ENCODE measurements around the gene NUP98.

DNA sequence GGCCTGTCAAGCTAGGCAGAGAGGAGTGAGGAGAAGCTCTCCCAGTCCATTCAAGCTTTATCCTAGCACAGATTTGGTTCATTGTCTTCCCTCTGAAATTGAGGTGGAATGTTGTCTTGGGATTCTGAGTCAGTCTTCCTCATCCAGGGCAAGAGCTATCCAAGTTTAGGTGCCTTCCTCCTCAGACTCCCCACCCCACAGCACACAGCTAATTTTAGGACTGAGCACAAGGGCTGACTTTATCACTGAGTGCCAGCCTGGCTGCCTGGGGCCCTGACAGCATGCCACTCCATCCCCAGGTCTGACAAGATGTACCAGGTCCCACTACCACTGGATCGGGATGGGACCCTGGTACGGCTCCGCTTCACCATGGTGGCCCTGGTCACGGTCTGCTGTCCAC is 13.6 kb upstream of the NUP98 start:
- TF ChIP-seq, protein P1, sequence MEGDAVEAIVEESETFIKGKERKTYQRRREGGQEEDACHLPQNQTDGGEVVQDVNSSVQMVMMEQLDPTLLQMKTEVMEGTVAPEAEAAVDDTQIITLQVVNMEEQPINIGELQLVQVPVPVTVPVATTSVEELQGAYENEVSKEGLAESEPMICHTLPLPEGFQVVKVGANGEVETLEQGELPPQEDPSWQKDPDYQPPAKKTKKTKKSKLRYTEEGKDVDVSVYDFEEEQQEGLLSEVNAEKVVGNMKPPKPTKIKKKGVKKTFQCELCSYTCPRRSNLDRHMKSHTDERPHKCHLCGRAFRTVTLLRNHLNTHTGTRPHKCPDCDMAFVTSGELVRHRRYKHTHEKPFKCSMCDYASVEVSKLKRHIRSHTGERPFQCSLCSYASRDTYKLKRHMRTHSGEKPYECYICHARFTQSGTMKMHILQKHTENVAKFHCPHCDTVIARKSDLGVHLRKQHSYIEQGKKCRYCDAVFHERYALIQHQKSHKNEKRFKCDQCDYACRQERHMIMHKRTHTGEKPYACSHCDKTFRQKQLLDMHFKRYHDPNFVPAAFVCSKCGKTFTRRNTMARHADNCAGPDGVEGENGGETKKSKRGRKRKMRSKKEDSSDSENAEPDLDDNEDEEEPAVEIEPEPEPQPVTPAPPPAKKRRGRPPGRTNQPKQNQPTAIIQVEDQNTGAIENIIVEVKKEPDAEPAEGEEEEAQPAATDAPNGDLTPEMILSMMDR (IDR thresholded peaks at IDR 0.05) = no peak
- TF ChIP-seq POLR2A (IDR thresholded peaks at IDR 0.05) = no peak

Data from uterus (tissue), 2 donors.